ENCODE data around the gene ELF2.
A peak's percentile ranks its signal among the peaks of the same experiment; 100 is the strongest.

DNA sequence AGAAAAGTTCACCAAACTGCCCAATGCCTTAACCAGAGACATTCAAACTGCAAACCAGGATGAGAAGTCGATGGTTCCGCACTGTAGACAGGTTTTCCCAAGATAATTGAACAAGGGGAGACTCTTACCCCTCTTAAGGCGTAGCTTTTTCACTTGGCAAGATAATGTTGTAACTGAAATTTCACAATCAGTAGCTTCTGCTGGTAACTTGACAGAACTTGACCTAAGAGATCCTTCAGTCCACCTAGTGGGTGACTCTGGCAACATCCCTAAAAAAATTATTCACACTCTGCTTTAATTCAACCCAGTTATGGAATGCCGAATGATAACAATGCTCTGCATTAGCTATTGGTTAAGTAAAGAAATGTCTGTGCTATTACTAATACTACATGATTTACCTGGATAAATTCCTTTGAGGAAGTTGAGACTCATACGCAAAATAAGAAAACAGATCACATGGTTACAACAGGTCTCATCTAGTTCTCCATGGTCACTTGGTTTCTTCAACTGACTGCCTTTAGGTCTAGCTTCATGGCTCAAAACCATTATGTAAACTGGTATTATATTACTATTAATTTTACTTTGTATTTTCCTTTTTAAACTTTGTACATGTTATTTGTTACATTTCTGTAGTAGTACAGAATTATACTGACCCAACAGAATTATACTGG, 9.1 kb downstream of the ELF2 start:
- TF ChIP-seq ZBTB7A (IDR thresholded peaks at IDR 0.05; ENCODE audit: low read depth) (no peak), RAD21 (IDR thresholded peaks at IDR 0.05; ENCODE audit: low read depth) (peak; percentile 64), CEBPB (IDR thresholded peaks at IDR 0.05) (peak; percentile 74), EGR1 (IDR thresholded peaks at IDR 0.05) (no peak)

All from Ishikawa (cell line).